CD8-positive, alpha-beta memory T cell (primary cell): Measurements from ENCODE around the gene ARVCF. TPM values are rescaled to one million over a fixed set of nuclear protein-coding genes. Genes with fewer than 3 reads are reported as not detected.

Experiments
- CTCF ChIA-PET: fragments of 350-600 bp; sonication (Branson Sonifier 250); formaldehyde crosslinking; loops from one replicate; lab custom pipeline; 2021; ENCODE audit warnings: antibody characterized with exemption; lab: Charles Lee
- POLR2A ChIA-PET: fragments of 350-600 bp; sonication (Branson Sonifier 250); formaldehyde crosslinking; loops from one replicate; lab custom pipeline; 2021; ENCODE audit warnings: antibody characterized with exemption; lab: Charles Lee
- DNase-seq, 5 donors: peaks; one replicate each; pipeline versions ENCODE4 v3.0.0 to v3.0.0-alpha.2; 2020 to 2022; ENCODE audit warnings: mixed read lengths in 1 of 5
- H3K27ac ChIP-seq: one replicate; pipeline ENCODE4 v1.7.0; 2013; ENCODE audit warnings: low read depth, mild to moderate bottlenecking, low read length, moderate library complexity
- H3K27me3 ChIP-seq: 2 replicates; pipeline ENCODE4 v1.7.0; 2013; ENCODE audit warnings: low read length, mild to moderate bottlenecking; ENCODE audit not compliant: insufficient read depth, poor library complexity, severe bottlenecking
- H3K36me3 ChIP-seq: 2 replicates; pipeline ENCODE4 v1.7.0; 2013; ENCODE audit warnings: mild to moderate bottlenecking, low read length, moderate library complexity; ENCODE audit not compliant: insufficient read depth
- H3K4me1 ChIP-seq: 2 replicates; pipeline ENCODE4 v1.7.0; 2013; ENCODE audit warnings: mild to moderate bottlenecking, low read length, moderate library complexity; ENCODE audit not compliant: insufficient read depth
- H3K4me3 ChIP-seq: 2 replicates; pipeline ENCODE4 v1.7.0; 2013; ENCODE audit warnings: mild to moderate bottlenecking, low read length
- H3K9me3 ChIP-seq: 2 replicates; pipeline ENCODE4 v1.7.0; 2013; ENCODE audit warnings: mild to moderate bottlenecking, low read length
- H3K27ac Mint-ChIP-seq, 8 donors: one replicate each; pipeline ENCODE4 v1.8.0; 2020 to 2021; ENCODE audit warnings: mixed read lengths in 8 of 8, mild to moderate bottlenecking in 6 of 8, inconsistent platforms in 3 of 8, moderate library complexity in 3 of 8
- H3K27me3 Mint-ChIP-seq, 2 donors: one replicate each; pipeline ENCODE4 v1.8.0; 2020 to 2021; ENCODE audit warnings: mixed read lengths in 2 of 2, mild to moderate bottlenecking in 1 of 2, moderate library complexity in 1 of 2
- H3K36me3 Mint-ChIP-seq, 3 donors: one replicate each; pipeline ENCODE4 v1.8.0; 2020 to 2021; ENCODE audit warnings: mixed read lengths in 3 of 3, inconsistent platforms in 1 of 3, mild to moderate bottlenecking in 1 of 3
- H3K4me1 Mint-ChIP-seq, 3 donors: one replicate each; pipeline ENCODE4 v1.8.0; 2020 to 2021; ENCODE audit warnings: mixed read lengths in 3 of 3, inconsistent platforms in 1 of 3, mild to moderate bottlenecking in 1 of 3
- H3K4me3 Mint-ChIP-seq, 7 donors: one replicate each; pipeline ENCODE4 v1.8.0; 2020 to 2021; ENCODE audit warnings: mixed read lengths in 7 of 7, mild to moderate bottlenecking in 6 of 7, moderate library complexity in 4 of 7, inconsistent platforms in 2 of 7
- H3K9me3 Mint-ChIP-seq, 5 donors: one replicate each; pipeline ENCODE4 v1.8.0; 2020 to 2022; ENCODE audit warnings: mixed read lengths in 5 of 5, mild to moderate bottlenecking in 3 of 5, moderate library complexity in 2 of 5, inconsistent platforms in 1 of 5
- polyA plus RNA-seq: library from polyadenylated mRNA; unstranded; fragments of 300-500 nt; fragmentation: Illumina TruSeq; gene quantifications from one replicate; pipeline ENCODE4 v1.2.3, GENCODE V29; 2021
- total RNA-seq, 2 experiments: library from RNA; stranded (reverse); gene quantifications; one replicate each; pipeline ENCODE4 v1.2.3, GENCODE V29; 2021

Gene ARVCF
- total and polyA plus RNA-seq, 3 experiments from 2014 or later, result 0.92 to 1.8 (median 1.4) TPM

- peaks cover 19% of the 10 kb centered on the region for H3K4me1 ChIP-seq
- H3K4me1 Mint-ChIP-seq, result peaks cover 24 to 63% (median 31%) of the 10 kb centered on the region in 3 donors
- peak in 4 of 5 donors; percentile 20 to 68 (median 46) for DNase-seq
- no peaks in the 10 kb centered on the region for H3K27me3 Mint-ChIP-seq
- ChIA-PET POLR2A (interaction anchor here (1.6 kb wide), 1 partner anchor 10 kb away, joined by 7 read pairs; no protein-coding TSS in a partner anchor), CTCF (interaction anchor here (2.3 kb wide), 1 partner anchor 10 kb away, joined by 5 read pairs; the partner anchor contains the start of gene TANGO2)
- peak overlapping the region; percentile 39 for H3K27ac ChIP-seq
- no peaks in the 10 kb centered on the region for H3K9me3 ChIP-seq
- H3K27me3 ChIP-seq, result no peaks in the 10 kb centered on the region
- H3K4me3 Mint-ChIP-seq, result peak overlapping the region in 1 of 7 donors; percentile 65
- no peaks in the 10 kb centered on the region for H3K9me3 Mint-ChIP-seq
- H3K36me3 ChIP-seq, result peaks cover 5% of the 10 kb centered on the region
- H3K4me3 ChIP-seq, result no peak overlapping the region
- peak overlapping the region in 4 of 8 donors; percentile 48 to 79 (median 54) for H3K27ac Mint-ChIP-seq
- peaks cover 0 to 19% (median 4%) of the 10 kb centered on the region in 3 donors for H3K36me3 Mint-ChIP-seq
These were observed 15.2 kb upstream of the ARVCF start for GRCh38 chr22:20031732-20032406.

DNA sequence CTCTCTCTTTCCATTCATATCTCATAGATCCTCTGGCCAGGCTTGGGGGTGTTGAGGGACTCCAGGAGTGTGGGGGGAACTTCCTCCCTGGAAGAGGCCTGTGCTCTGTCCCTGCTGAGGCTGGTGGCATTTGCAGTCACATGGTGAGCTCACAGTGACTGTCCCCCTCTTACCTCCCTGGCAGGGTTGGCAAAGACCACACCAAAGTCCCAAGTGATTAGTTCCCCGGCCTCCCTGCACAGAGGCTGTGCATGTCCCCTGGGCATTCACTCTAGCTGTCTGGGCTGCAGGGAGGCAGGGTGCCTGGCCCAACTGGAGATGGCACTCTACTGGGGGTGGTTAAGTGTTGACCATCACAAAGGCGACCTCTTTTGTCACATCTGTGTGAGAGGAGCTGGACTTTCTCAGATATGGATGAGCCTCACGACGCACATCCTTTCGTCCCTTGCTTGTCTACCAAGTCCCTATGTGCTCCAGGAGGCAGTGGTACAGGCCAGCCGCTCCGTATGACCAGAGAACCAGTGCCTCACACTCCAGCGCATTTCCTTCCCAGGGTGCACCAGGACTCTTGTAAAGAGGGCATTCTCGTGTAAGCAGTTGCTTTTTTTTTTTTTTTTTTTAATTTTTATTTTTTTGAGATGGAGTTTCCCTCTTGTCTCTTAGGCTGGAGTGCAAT is 13.1 kb upstream of the ARVCF start:
- CTCF ChIA-PET, result no interaction called here
- Histone ChIP-seq H3K27ac (no peak overlapping the region), H3K9me3 (no peaks in the 10 kb centered on the region), H3K27me3 (no peaks in the 10 kb centered on the region), H3K36me3 (peaks cover 7% of the 10 kb centered on the region), H3K4me1 (peaks cover 34% of the 10 kb centered on the region), H3K4me3 (no peak overlapping the region)
- Mint-ChIP-seq H3K27ac (peak overlapping the region in 1 of 8 donors; percentile 83), H3K4me3 (no peak overlapping the region), H3K4me1 (peaks cover 27 to 61% (median 32%) of the 10 kb centered on the region in 3 donors), H3K27me3 (no peaks in the 10 kb centered on the region), H3K36me3 (peaks cover 0 to 11% (median 5%) of the 10 kb centered on the region in 3 donors), H3K9me3 (no peaks in the 10 kb centered on the region)
- DNase-seq, result no peak
- POLR2A ChIA-PET, result no interaction called here

- POLR2A ChIA-PET, result no interaction called here
- Mint-ChIP-seq H3K9me3 (no peaks in the 10 kb centered on the region), H3K27ac (peak overlapping the region in 2 of 8 donors; percentile 54 to 63), H3K4me1 (peaks cover 20 to 61% (median 31%) of the 10 kb centered on the region in 3 donors), H3K4me3 (no peak overlapping the region), H3K27me3 (no peaks in the 10 kb centered on the region), H3K36me3 (peaks cover 0 to 12% (median 2%) of the 10 kb centered on the region in 3 donors)
- CTCF ChIA-PET, result no interaction called here
- Histone ChIP-seq H3K27me3 (no peaks in the 10 kb centered on the region), H3K4me1 (peaks cover 37% of the 10 kb centered on the region), H3K9me3 (no peaks in the 10 kb centered on the region), H3K36me3 (peaks cover 7% of the 10 kb centered on the region), H3K27ac (no peak overlapping the region), H3K4me3 (no peak overlapping the region)
- no peak for DNase-seq
These were observed 12.4 kb upstream of the ARVCF start for GRCh38 chr22:20028855-20029549.

- H3K27ac Mint-ChIP-seq, result peak overlapping the region in 3 of 8 donors; percentile 17 to 58 (median 47)
- CTCF ChIA-PET, result interaction anchor here (1.3 kb wide), 1 partner anchor 57 kb away, joined by 3 read pairs; no protein-coding TSS in a partner anchor
- peaks cover 23 to 61% (median 34%) of the 10 kb centered on the region in 3 donors for H3K4me1 Mint-ChIP-seq
- no peaks in the 10 kb centered on the region for H3K9me3 Mint-ChIP-seq
- peaks cover 39% of the 10 kb centered on the region for H3K4me1 ChIP-seq
- H3K4me3 ChIP-seq, result no peak overlapping the region
- no peak overlapping the region for H3K27ac ChIP-seq
- H3K9me3 ChIP-seq, result no peaks in the 10 kb centered on the region
- peaks cover 0 to 13% (median 4%) of the 10 kb centered on the region in 3 donors for H3K36me3 Mint-ChIP-seq
- H3K36me3 ChIP-seq, result peaks cover 7% of the 10 kb centered on the region
- H3K27me3 Mint-ChIP-seq, result no peaks in the 10 kb centered on the region
- POLR2A ChIA-PET, result no interaction called here
- no peak overlapping the region for H3K4me3 Mint-ChIP-seq
- no peaks in the 10 kb centered on the region for H3K27me3 ChIP-seq
- DNase-seq, result peak in 1 of 5 donors; percentile 8
These were observed 11.6 kb upstream of the ARVCF start for GRCh38 chr22:20027966-20028854.

GRCh38 chr22:20026996-20027601 is 10.5 kb upstream of the ARVCF start:
- H3K4me3 ChIP-seq, result no peak overlapping the region
- peak overlapping the region in 1 of 8 donors; percentile 61 for H3K27ac Mint-ChIP-seq
- CTCF ChIA-PET, result interaction anchor here (1.3 kb wide), 1 partner anchor 56 kb away, joined by 3 read pairs; no protein-coding TSS in a partner anchor

GRCh38 chr22:20026204-20026908 is 9.7 kb upstream of the ARVCF start:
- Mint-ChIP-seq H3K36me3 (peaks cover 0 to 11% (median 4%) of the 10 kb centered on the region in 3 donors), H3K4me3 (peak overlapping the region in 2 of 7 donors; percentile 40 to 65), H3K27ac (peak overlapping the region in 2 of 8 donors; percentile 1 to 86), H3K9me3 (no peaks in the 10 kb centered on the region), H3K27me3 (no peaks in the 10 kb centered on the region), H3K4me1 (peaks cover 25 to 65% (median 33%) of the 10 kb centered on the region in 3 donors)
- ChIA-PET POLR2A (interaction anchor here (0.7 kb wide), 1 partner anchor 595 kb away, joined by 3 read pairs; no protein-coding TSS in a partner anchor), CTCF (no interaction called here)
- no peaks in the 10 kb centered on the region for H3K9me3 ChIP-seq
- H3K4me3 ChIP-seq, result no peak overlapping the region
- peaks cover 7% of the 10 kb centered on the region for H3K36me3 ChIP-seq
- H3K27me3 ChIP-seq, result no peaks in the 10 kb centered on the region
- peak overlapping the region; percentile 21 for H3K27ac ChIP-seq
- peak in 1 of 5 donors; percentile 12 for DNase-seq
- H3K4me1 ChIP-seq, result peaks cover 43% of the 10 kb centered on the region

More at GRCh38 chr22:20026996-20027601, 10.5 kb upstream of the ARVCF start:
- Histone ChIP-seq H3K36me3 (peaks cover 7% of the 10 kb centered on the region), H3K4me1 (peaks cover 44% of the 10 kb centered on the region), H3K9me3 (no peaks in the 10 kb centered on the region), H3K27ac (no peak overlapping the region), H3K27me3 (no peaks in the 10 kb centered on the region)
- Mint-ChIP-seq H3K27me3 (no peaks in the 10 kb centered on the region), H3K4me3 (peak overlapping the region in 1 of 7 donors; percentile 65), H3K4me1 (peaks cover 27 to 65% (median 35%) of the 10 kb centered on the region in 3 donors), H3K9me3 (no peaks in the 10 kb centered on the region), H3K36me3 (peaks cover 0 to 13% (median 4%) of the 10 kb centered on the region in 3 donors)
- POLR2A ChIA-PET, result no interaction called here
- peak in 1 of 5 donors; percentile 43 for DNase-seq
